Stimulated activated CD8-positive, alpha-beta memory T cell treated with anti-CD3 and anti-CD28 coated beads, Interleukin-4, amount 100 ng/mL, for 4 hours (primary cell): ENCODE data around the gene TCF12.

Experiments used
- DNase-seq, 2 donors: peaks; one replicate each; pipeline ENCODE4 v3.0.0-alpha.2; 2020; ENCODE audit warnings: low read depth in 2 of 2, low spot score in 1 of 2

The TCF12 gene

GRCh38 chr15:57237676-57238075, 319.2 kb downstream of the TCF12 start:
- DNase-seq: no peak

- no peak for DNase-seq
Observed at GRCh38 chr15:57245130-57245529, 326.7 kb downstream of the TCF12 start.

- no peak for DNase-seq
Observed at GRCh38 chr15:57245714-57246113, 327.3 kb downstream of the TCF12 start.

GRCh38 chr15:57248074-57248473, 329.6 kb downstream of the TCF12 start:
- no peak for DNase-seq

GRCh38 chr15:57251308-57251707, 332.9 kb downstream of the TCF12 start:
- DNase-seq: no peak

- DNase-seq: no peak
Observed at GRCh38 chr15:57251941-57252340, 333.5 kb downstream of the TCF12 start.

- DNase-seq: no peak
Observed at GRCh38 chr15:57253082-57253481, 334.6 kb downstream of the TCF12 start.

- DNase-seq: no peak
Observed at GRCh38 chr15:57253500-57253899, 335.1 kb downstream of the TCF12 start.

GRCh38 chr15:57255751-57256341, 337.4 kb downstream of the TCF12 start:
- no peak for DNase-seq

- DNase-seq: no peak
Observed at GRCh38 chr15:57256939-57257338, 338.5 kb downstream of the TCF12 start.

- no peak for DNase-seq
Observed at GRCh38 chr15:57259568-57260040, 341.2 kb downstream of the TCF12 start.

GRCh38 chr15:57263520-57263919, 345.1 kb downstream of the TCF12 start:
- DNase-seq: no peak

GRCh38 chr15:57272771-57273357, 354.4 kb downstream of the TCF12 start:
- DNase-seq: no peak

GRCh38 chr15:57273402-57273801, 355.0 kb downstream of the TCF12 start:
- DNase-seq: no peak

GRCh38 chr15:57278439-57278838, 360.0 kb downstream of the TCF12 start:
- DNase-seq: no peak

GRCh38 chr15:57280464-57280863, 362.0 kb downstream of the TCF12 start:
- no peak for DNase-seq

GRCh38 chr15:57281321-57281720, 362.9 kb downstream of the TCF12 start:
- no peak for DNase-seq

- no peak for DNase-seq
Observed at GRCh38 chr15:57282686-57283085, 364.2 kb downstream of the TCF12 start.

- no peak for DNase-seq
Observed at GRCh38 chr15:57283774-57284503, 365.5 kb downstream of the TCF12 start.

GRCh38 chr15:57284535-57284934, 366.1 kb downstream of the TCF12 start:
- DNase-seq: no peak

- no peak for DNase-seq
Observed at GRCh38 chr15:57285386-57285785, 366.9 kb downstream of the TCF12 start.

- no peak for DNase-seq
Observed at GRCh38 chr15:57286446-57287122, 368.1 kb downstream of the TCF12 start.
